ENCODE measurements around the gene CDKN2AIP. TPM values are rescaled to one million over a fixed set of nuclear protein-coding genes. Genes with fewer than 3 reads are reported as not detected.

The CDKN2AIP gene
- polyA plus RNA-seq, 1 of the 3 experiments (the other 2 are of a cell fraction) = 8.3 TPM

DNA sequence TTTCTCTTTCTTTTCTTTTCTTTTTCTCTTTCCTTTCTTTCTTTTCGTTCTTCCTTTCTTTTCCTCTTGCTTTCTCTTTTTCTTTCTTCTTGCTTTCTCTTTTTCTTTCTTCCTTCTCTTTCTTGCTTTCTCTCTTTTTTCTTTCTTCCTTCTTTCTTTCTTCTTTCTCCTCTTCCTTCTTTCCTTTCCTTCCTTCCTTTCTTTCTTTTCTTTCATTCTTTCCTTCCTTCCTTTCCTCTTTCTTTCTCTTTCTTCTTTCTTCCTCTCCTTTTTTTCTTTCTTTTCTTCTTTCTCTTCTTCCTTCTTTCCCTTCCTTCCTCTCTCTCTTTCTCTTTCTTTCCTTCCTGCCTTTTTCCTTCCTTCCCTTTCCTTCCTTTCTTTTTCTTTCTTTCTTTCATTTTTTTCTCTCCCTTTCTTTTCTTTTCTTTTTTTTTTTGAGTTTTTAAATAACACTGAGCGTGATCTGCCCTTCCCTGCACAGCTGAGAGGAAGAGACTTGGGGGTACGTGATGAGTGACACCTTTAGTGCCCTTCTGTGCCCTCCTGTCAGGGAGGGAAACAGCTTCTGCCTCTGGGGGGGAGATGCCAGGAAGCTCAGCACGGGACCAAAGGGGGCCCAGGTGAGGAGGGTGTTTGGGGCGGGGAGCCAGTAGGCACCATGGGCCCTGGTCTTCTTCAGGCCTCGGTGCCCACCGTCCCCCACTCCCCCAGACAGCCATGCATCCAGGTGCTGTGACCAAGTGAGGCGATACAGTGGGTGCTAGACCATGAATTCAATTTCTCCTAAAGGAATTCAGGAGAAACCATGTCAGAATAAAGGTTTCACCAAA is 36.6 kb upstream of the CDKN2AIP start:
- Histone ChIP-seq H3K27ac (ENCODE audit: low read depth in 2 of 2, low read length in 1 of 2) (peak overlapping the region; percentile 70 to 86; a peak in 3 of 4 replicates), H3K4me3 (ENCODE audit: low read depth in 2 of 2, low read length in 1 of 2) (peak overlapping the region; percentile 52 to 74; a peak in 3 of 4 replicates), H3K9me3 (no peaks in the 10 kb centered on the region), H3K27me3 (ENCODE audit: insufficient read depth) (no peaks in the 10 kb centered on the region), H3K4me2 (peak overlapping the region; percentile 87), H2AFZ (ENCODE audit: low read depth) (peak overlapping the region; percentile 97), H3F3A (replicated peaks; ENCODE audit: insufficient read depth) (no peaks in the 10 kb centered on the region), H4K20me1 (ENCODE audit: insufficient read depth) (no peaks in the 10 kb centered on the region), H3K9ac (peak overlapping the region; percentile 93), H3K9me2 (no peaks in the 10 kb centered on the region), H3K36me3 (replicated peaks in 1 of 2; ENCODE audit: control insufficient read depth in 1 of 2, insufficient read depth in 2 of 2, low read length in 1 of 2) (no peaks in the 10 kb centered on the region), H3K4me1 (ENCODE audit: control insufficient read depth in 1 of 2, insufficient read depth in 2 of 2, low read depth in 1 of 2, low read length in 1 of 2) (peaks cover 0 to 11% of the 10 kb centered on the region in 2 experiments; a peak in 1 of 4 replicates), H3K79me2 (ENCODE audit: insufficient read depth) (no peaks in the 10 kb centered on the region)
- no peak for DNase-seq
- ChIA-PET CTCF (interaction anchor here (0.6 to 2.2 kb wide), 24 partner anchors 9 to 1286 kb away, joined by 3 to 14 read pairs (median 3); partner anchors contain the start of gene CDKN2AIP), POLR2A (interaction anchor here (0.6 to 1.3 kb wide), 3 partner anchors 9 to 145 kb away, joined by 3 to 7 read pairs (median 7); no protein-coding TSS in a partner anchor)
- WGBS (ENCODE audit: low lambda C conversion rate) = 70% methylated on average over 5 of the region's 8 CpGs
- no peak for TF ChIP-seq RAD21 (IDR thresholded peaks at IDR 0.05; ENCODE audit: low read length)
- no peak for TF ChIP-seq GABPA (IDR thresholded peaks at IDR 0.05; ENCODE audit: low read depth)
- no peak for TF ChIP-seq FOXM1 (IDR thresholded peaks at IDR 0.05; ENCODE audit: low read depth)
- no peak for TF ChIP-seq MXI1 (IDR thresholded peaks at IDR 0.05; ENCODE audit: low read depth, low read length)
- TF ChIP-seq TAF1 (IDR thresholded peaks at IDR 0.05; ENCODE audit: borderline replicate concordance, low read depth, low read length) = no peak
- TF ChIP-seq, protein P1, sequence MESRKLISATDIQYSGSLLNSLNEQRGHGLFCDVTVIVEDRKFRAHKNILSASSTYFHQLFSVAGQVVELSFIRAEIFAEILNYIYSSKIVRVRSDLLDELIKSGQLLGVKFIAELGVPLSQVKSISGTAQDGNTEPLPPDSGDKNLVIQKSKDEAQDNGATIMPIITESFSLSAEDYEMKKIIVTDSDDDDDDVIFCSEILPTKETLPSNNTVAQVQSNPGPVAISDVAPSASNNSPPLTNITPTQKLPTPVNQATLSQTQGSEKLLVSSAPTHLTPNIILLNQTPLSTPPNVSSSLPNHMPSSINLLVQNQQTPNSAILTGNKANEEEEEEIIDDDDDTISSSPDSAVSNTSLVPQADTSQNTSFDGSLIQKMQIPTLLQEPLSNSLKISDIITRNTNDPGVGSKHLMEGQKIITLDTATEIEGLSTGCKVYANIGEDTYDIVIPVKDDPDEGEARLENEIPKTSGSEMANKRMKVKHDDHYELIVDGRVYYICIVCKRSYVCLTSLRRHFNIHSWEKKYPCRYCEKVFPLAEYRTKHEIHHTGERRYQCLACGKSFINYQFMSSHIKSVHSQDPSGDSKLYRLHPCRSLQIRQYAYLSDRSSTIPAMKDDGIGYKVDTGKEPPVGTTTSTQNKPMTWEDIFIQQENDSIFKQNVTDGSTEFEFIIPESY (IDR thresholded peaks at IDR 0.05; ENCODE audit: borderline replicate concordance, low read depth) = no peak
- TF ChIP-seq, protein P2, sequence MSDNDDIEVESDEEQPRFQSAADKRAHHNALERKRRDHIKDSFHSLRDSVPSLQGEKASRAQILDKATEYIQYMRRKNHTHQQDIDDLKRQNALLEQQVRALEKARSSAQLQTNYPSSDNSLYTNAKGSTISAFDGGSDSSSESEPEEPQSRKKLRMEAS (IDR thresholded peaks at IDR 0.05; ENCODE audit: low read depth) = no peak
- no peak for TF ChIP-seq RCOR1 (IDR thresholded peaks at IDR 0.05; ENCODE audit: low read length)
- TF ChIP-seq EP300 (IDR thresholded peaks at IDR 0.05; ENCODE audit: borderline replicate concordance in 1 of 2, low read depth in 1 of 2, low read length in 1 of 2) = no peak
- no peak for TF ChIP-seq FOXJ3 (CRISPR knock-in tag; IDR thresholded peaks at IDR 0.05)
- TF ChIP-seq, protein P3, sequence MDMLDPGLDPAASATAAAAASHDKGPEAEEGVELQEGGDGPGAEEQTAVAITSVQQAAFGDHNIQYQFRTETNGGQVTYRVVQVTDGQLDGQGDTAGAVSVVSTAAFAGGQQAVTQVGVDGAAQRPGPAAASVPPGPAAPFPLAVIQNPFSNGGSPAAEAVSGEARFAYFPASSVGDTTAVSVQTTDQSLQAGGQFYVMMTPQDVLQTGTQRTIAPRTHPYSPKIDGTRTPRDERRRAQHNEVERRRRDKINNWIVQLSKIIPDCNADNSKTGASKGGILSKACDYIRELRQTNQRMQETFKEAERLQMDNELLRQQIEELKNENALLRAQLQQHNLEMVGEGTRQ (IDR thresholded peaks at IDR 0.05; ENCODE audit: borderline replicate concordance, low read depth, low read length) = no peak
- TF ChIP-seq EZH2phosphoT487 (IDR thresholded peaks at IDR 0.05; ENCODE audit: borderline replicate concordance, low read depth) = no peak
- TF ChIP-seq, protein P4, sequence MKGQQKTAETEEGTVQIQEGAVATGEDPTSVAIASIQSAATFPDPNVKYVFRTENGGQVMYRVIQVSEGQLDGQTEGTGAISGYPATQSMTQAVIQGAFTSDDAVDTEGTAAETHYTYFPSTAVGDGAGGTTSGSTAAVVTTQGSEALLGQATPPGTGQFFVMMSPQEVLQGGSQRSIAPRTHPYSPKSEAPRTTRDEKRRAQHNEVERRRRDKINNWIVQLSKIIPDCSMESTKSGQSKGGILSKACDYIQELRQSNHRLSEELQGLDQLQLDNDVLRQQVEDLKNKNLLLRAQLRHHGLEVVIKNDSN (IDR thresholded peaks at IDR 0.05; ENCODE audit: borderline replicate concordance, low read depth) = no peak
- TF ChIP-seq, protein P5, sequence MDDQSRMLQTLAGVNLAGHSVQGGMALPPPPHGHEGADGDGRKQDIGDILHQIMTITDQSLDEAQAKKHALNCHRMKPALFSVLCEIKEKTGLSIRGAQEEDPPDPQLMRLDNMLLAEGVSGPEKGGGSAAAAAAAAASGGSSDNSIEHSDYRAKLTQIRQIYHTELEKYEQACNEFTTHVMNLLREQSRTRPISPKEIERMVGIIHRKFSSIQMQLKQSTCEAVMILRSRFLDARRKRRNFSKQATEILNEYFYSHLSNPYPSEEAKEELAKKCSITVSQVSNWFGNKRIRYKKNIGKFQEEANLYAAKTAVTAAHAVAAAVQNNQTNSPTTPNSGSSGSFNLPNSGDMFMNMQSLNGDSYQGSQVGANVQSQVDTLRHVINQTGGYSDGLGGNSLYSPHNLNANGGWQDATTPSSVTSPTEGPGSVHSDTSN (IDR thresholded peaks at IDR 0.05) = no peak
- TF ChIP-seq SIN3A (IDR thresholded peaks at IDR 0.05; ENCODE audit: borderline replicate concordance, low read depth, low read length) = no peak

All from SK-N-SH (cell line).